KG1 (cell line): ENCODE data around the gene SLC22A23.

ENCODE experiments used
- DNase-seq: peaks from one replicate; lab custom pipeline; 2025; lab: John Stamatoyannopoulos, UW

SLC22A23 gene

GRCh38 chr6:3283241-3283640 lies 173.6 kb downstream of the SLC22A23 start:
- no peak for DNase-seq

GRCh38 chr6:3282476-3283236 lies 174.2 kb downstream of the SLC22A23 start:
- no peak for DNase-seq

- DNase-seq = no peak
Observed at GRCh38 chr6:3281631-3282475, 175.0 kb downstream of the SLC22A23 start.

GRCh38 chr6:3280866-3281465 lies 175.9 kb downstream of the SLC22A23 start:
- no peak for DNase-seq

- DNase-seq = no peak
Observed at GRCh38 chr6:3280091-3280490, 176.8 kb downstream of the SLC22A23 start.

GRCh38 chr6:3278691-3279090 lies 178.2 kb downstream of the SLC22A23 start:
- no peak for DNase-seq

GRCh38 chr6:3277851-3278416 lies 178.9 kb downstream of the SLC22A23 start:
- no peak for DNase-seq

- no peak for DNase-seq
Observed at GRCh38 chr6:3277251-3277650, 179.6 kb downstream of the SLC22A23 start.

GRCh38 chr6:3276174-3277167 lies 180.4 kb downstream of the SLC22A23 start:
- DNase-seq = no peak

- DNase-seq = no peak
Observed at GRCh38 chr6:3273707-3274521, 182.9 kb downstream of the SLC22A23 start.

- DNase-seq = no peak
Observed at GRCh38 chr6:3272911-3273547, 183.8 kb downstream of the SLC22A23 start.

- DNase-seq = no peak
Observed at GRCh38 chr6:3271756-3272155, 185.1 kb downstream of the SLC22A23 start.

- DNase-seq = no peak
Observed at GRCh38 chr6:3270258-3270657, 186.6 kb downstream of the SLC22A23 start.

GRCh38 chr6:3269281-3269975 lies 187.4 kb downstream of the SLC22A23 start:
- DNase-seq = no peak

- no peak for DNase-seq
Observed at GRCh38 chr6:3268680-3269079, 188.2 kb downstream of the SLC22A23 start.

GRCh38 chr6:3267162-3267561 lies 189.7 kb downstream of the SLC22A23 start:
- no peak for DNase-seq

- no peak for DNase-seq
Observed at GRCh38 chr6:3266170-3266569, 190.7 kb downstream of the SLC22A23 start.

GRCh38 chr6:3265671-3266070 lies 191.2 kb downstream of the SLC22A23 start:
- no peak for DNase-seq

- no peak for DNase-seq
Observed at GRCh38 chr6:3264356-3264755, 192.5 kb downstream of the SLC22A23 start.
